ENCODE results near the gene MTNR1A.

DNA sequence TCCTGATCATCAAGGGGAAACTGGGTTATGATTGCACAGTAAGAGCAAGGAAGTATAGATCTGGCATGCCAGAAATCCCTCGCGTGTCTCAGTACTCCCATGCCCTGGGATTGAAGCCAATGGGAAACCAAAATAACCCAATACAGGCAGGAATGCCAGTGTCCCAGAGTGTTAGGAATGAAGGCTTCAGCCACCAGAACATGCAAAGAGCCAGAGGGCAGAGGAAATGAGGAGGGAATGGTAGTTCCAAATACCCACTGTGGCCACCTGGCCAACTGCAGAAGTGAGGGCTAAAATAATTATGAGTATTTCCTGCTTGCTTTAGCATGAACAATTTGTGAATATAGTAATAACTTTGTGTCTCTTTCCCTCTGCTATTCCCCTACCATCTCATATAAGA, 12.2 kb downstream of the MTNR1A start:
- TF ChIP-seq POLR2A (IDR thresholded peaks at IDR 0.05) = no peak
- TF ChIP-seq, protein P1, sequence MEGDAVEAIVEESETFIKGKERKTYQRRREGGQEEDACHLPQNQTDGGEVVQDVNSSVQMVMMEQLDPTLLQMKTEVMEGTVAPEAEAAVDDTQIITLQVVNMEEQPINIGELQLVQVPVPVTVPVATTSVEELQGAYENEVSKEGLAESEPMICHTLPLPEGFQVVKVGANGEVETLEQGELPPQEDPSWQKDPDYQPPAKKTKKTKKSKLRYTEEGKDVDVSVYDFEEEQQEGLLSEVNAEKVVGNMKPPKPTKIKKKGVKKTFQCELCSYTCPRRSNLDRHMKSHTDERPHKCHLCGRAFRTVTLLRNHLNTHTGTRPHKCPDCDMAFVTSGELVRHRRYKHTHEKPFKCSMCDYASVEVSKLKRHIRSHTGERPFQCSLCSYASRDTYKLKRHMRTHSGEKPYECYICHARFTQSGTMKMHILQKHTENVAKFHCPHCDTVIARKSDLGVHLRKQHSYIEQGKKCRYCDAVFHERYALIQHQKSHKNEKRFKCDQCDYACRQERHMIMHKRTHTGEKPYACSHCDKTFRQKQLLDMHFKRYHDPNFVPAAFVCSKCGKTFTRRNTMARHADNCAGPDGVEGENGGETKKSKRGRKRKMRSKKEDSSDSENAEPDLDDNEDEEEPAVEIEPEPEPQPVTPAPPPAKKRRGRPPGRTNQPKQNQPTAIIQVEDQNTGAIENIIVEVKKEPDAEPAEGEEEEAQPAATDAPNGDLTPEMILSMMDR (IDR thresholded peaks at IDR 0.05) = no peak

Measured in prostate gland (tissue), 2 donors.